Neuron (in vitro differentiated cells): Measurements from ENCODE around the gene SRPK2.
"Not testable (repeated sequence)": the region's sequence is repeated elsewhere in the genome, so short reads cannot be mapped to it uniquely, and the experiment has no call there.

Experiments
- H2AFZ ChIP-seq: one replicate; pipeline ENCODE4 v1.6.1; 2013; ENCODE audit warnings: low read depth, mild to moderate bottlenecking, inconsistent platforms, low read length, moderate library complexity
- H3K27me3 ChIP-seq: one replicate; pipeline ENCODE4 v1.6.1; 2013; ENCODE audit warnings: low read length; ENCODE audit not compliant: insufficient read depth
- H3K36me3 ChIP-seq: one replicate; pipeline ENCODE4 v1.6.1; 2013; ENCODE audit warnings: low read length; ENCODE audit not compliant: insufficient read depth
- H3K4me1 ChIP-seq: one replicate; pipeline ENCODE4 v1.6.1; 2013; ENCODE audit warnings: low read length; ENCODE audit not compliant: insufficient read depth
- H3K4me3 ChIP-seq: 2 replicates; pipeline ENCODE4 v1.5.1; 2013; ENCODE audit warnings: mild to moderate bottlenecking, low read length, moderate library complexity
- H3K9me3 ChIP-seq: one replicate; pipeline ENCODE4 v1.6.1; 2013; ENCODE audit warnings: low read length

The SRPK2 gene

DNA sequence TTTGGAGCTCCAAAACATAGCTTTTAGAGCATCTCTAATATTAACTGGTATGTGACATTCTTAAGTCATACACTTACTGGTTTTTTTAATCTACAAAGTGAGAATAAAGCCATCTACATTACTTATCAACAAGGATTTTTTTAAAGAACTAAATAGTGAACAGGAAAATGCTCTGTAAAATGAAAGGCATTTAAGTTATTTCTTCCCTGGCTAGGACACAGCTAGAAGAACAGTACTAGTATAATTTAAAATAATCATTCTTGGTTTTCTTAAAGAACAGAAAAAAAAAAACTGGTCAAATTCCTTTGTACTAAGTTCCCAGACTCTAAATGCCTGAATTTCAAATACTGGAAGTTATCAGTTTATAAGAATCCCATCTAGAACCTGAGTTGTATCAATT, 139.5 kb downstream of the SRPK2 start:
- Histone ChIP-seq H3K4me1 (peaks cover 20% of the 10 kb centered on the region), H3K27me3 (no peaks in the 10 kb centered on the region), H3K9me3 (peaks cover 2% of the 10 kb centered on the region), H3K36me3 (no peaks in the 10 kb centered on the region), H3K4me3 (no peak overlapping the region), H2AFZ (no peak overlapping the region)

DNA sequence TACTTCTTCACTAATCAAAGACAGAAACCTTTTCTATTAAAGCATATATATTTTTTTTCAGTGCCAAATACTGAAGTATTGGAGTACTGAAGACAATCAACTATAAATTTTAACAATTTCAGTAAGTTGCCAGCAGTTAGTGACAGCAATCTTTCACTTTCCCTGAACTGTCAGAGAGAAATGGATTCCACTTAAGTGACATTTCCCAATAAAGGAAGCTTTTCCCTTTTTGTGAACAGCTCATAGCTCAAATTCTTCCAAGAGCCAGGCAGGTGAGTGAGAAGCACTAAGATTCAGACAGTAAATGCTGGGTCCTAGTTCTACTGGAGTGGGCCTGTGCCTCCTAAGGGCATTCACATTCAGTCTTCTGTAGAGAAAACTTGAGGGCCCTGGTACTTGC, 142.0 kb downstream of the SRPK2 start:
- H3K9me3 ChIP-seq = peaks cover 2% of the 10 kb centered on the region
- no peak overlapping the region for H3K4me3 ChIP-seq

DNA sequence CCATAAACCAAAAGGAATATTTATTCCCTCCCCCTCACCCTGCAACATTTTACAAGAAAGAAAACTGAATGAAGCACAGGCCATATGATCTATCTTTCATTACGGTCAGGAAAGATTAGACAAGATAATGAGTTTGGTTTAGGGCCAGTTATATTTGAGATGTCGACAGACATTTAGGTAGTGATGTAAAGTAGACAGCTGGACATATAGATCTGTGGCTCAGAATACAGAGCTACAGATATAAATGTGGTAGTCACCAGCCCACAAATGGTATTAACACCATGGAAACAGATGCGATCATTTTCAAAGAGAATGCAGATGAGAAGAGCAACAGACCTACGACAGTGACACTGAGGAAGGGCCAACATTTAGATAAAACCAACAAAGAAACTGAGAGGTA, 142.5 kb downstream of the SRPK2 start:
- peaks cover 2% of the 10 kb centered on the region for H3K9me3 ChIP-seq
- no peak overlapping the region for H3K4me3 ChIP-seq

More for the DNA sequence above, 142.0 kb downstream of the SRPK2 start:
- no peak overlapping the region for H2AFZ ChIP-seq
- H3K4me1 ChIP-seq = peaks cover 20% of the 10 kb centered on the region
- H3K27me3 ChIP-seq = no peaks in the 10 kb centered on the region
- H3K36me3 ChIP-seq = no peaks in the 10 kb centered on the region

DNA sequence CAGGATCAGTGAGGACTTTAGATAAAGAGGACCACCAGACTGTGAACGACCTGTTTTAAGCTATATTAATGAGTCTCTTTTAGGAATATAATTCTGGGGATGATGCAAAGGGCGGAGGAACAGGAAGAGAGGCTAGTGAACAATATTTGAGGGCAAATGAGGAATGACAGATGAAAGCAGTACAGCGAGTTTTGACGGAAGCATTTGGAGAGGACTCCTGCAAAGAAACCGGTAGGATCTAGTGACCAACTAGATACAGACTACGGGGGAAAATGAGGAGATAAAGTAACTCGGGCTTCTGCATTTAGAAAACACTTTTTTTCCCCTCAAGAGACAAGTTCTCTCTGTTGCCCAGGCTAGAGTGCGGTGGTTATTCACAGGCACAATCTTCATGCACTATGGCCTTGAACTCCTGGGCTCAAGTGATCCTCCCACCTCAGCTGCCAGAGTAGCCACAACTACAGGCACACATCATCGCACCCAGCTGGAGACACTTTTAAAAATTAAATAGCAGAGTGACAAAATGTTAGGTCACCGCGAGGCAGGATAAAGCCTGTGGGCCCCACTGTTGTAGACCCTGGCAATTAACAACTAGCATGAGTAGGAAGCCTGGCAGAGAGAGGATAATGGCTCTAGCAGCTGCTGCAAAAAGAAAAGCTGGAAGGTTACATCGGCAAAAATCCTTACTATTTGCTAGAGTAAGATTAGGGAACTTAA, 143.2 kb downstream of the SRPK2 start:
- Histone ChIP-seq H3K9me3 (peaks cover 2% of the 10 kb centered on the region), H3K4me1 (peaks cover 20% of the 10 kb centered on the region), H3K36me3 (no peaks in the 10 kb centered on the region), H2AFZ (no peak overlapping the region), H3K4me3 (no peak overlapping the region), H3K27me3 (no peaks in the 10 kb centered on the region)

More for the DNA sequence above, 142.5 kb downstream of the SRPK2 start:
- Histone ChIP-seq H3K36me3 (no peaks in the 10 kb centered on the region), H2AFZ (no peak overlapping the region), H3K4me1 (peaks cover 20% of the 10 kb centered on the region), H3K27me3 (no peaks in the 10 kb centered on the region)

DNA sequence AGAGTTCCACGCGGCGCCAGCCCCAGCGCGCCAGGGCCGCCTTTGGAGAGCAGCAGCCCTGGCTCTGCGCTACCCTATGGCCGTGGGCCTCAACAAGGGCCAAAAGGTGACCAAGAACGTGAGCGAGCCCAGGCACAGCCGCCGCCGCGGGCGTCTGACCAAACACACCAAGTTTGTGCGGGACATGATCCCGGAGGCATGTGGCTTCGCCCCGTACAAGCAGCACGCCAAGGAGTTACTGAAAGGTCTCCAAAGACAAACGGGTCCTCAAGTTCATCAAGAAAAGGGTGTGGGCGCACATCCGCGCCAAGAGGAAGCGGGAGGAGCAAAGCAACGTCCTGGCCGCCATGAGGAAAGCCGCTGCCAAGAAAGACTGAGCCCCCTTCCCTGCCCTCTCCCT, 144.1 kb downstream of the SRPK2 start:
- Histone ChIP-seq H3K27me3 (no peaks in the 10 kb centered on the region), H3K4me1 (peaks cover 20% of the 10 kb centered on the region), H2AFZ (no peak overlapping the region), H3K9me3 (peaks cover 2% of the 10 kb centered on the region), H3K36me3 (no peaks in the 10 kb centered on the region), H3K4me3 (no peak overlapping the region)

DNA sequence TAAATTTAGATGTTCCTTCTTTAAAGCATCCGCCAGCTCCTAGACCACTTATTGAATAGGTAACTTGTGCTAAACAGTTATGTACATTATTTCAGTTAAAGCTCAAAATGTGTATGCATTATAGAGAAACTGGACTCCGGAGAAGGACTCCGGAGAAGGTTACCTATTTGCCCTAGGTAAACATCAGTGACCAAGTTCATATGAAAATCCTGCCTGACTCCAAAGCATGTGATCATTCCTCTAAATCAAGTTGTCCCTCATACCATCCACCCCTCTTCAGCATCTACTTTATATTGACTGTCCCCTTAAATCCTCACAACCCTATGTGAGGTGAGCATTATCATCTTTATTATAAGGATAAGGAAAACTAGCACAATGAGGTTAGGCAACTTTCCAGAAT, 147.5 kb downstream of the SRPK2 start:
- no peaks in the 10 kb centered on the region for H3K27me3 ChIP-seq
- no peaks in the 10 kb centered on the region for H3K36me3 ChIP-seq
- H3K4me3 ChIP-seq = no peak overlapping the region
- no peak overlapping the region for H2AFZ ChIP-seq
- H3K4me1 ChIP-seq = peaks cover 13% of the 10 kb centered on the region
- peaks cover 2% of the 10 kb centered on the region for H3K9me3 ChIP-seq

DNA sequence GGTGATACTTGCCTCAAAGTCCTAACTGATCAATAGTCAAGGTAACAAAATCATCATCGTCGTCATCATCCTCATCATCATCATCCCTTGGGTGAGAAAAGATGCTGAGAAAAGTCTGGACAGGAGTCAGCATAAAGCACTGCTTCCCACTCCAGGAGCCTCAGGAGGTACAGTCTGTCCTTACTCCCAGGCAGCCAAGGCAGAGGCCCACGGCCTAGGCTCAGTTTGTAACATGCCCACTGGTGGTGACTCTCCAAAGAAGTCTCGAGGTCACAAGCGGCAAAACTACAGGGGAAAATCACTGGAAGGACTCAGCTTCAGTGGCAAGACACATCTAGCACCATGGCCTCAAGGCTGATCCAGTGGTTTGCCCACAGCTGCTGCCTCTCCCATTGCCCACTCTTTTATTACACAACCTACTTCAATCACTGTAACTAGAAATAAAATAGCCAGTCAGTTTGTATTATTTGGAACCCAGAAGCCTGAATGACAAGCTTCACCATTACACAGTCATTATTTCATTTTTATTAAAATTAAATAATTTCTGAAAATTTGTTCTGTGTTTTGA, 150.4 kb downstream of the SRPK2 start:
- Histone ChIP-seq H3K4me3 (no peak overlapping the region), H3K9me3 (peaks cover 2% of the 10 kb centered on the region), H3K4me1 (no peaks in the 10 kb centered on the region), H3K36me3 (no peaks in the 10 kb centered on the region), H3K27me3 (no peaks in the 10 kb centered on the region), H2AFZ (no peak overlapping the region)

DNA sequence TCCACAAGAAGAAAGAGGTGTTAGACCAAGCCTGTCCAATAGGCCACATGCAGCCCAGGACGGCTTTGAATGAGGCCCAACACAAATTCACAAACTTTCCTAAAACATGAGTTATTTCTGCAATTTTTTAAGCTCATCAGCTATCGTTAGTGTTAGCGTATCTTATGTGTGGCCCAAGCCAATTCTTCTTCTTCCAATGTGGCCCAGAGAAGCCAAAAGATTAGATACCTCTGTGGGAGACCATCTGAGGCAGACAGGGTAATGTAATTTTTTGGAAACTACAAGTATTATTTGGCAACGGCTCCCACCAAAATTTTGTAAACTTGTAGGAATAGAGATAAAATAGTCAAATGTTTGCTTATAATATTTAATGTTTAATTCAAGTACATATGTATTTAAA, 153.8 kb downstream of the SRPK2 start:
- Histone ChIP-seq H2AFZ (no peak overlapping the region), H3K4me1 (no peaks in the 10 kb centered on the region), H3K9me3 (peaks cover 2% of the 10 kb centered on the region), H3K27me3 (no peaks in the 10 kb centered on the region), H3K4me3 (no peak overlapping the region), H3K36me3 (no peaks in the 10 kb centered on the region)

DNA sequence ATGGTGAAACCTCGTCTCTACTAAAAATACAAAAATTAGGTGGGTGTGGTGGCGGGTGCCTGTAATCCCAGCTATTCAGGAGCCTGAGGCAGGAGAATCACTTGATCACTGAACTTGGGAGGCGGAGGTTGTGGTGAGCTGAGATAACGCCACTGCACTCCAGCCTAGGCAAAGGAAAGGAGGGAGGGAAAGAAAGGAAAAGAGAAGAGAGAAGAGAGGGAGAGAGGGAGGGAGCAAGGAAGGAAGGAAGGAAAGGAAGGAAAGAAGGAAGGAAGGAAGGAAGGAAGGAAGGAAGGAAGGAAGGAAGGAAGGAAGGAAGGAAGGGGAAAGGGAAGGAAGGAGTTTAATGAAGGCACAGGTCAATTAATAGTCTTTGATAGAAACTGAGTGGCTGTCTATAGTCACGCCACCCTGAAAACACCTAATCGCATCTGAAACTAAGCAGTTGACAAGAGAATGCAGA, 155.9 kb downstream of the SRPK2 start:
- H3K4me1 ChIP-seq, H3K4me3 ChIP-seq, H2AFZ ChIP-seq, H3K36me3 ChIP-seq, H3K27me3 ChIP-seq, H3K9me3 ChIP-seq: not testable (repeated sequence)

DNA sequence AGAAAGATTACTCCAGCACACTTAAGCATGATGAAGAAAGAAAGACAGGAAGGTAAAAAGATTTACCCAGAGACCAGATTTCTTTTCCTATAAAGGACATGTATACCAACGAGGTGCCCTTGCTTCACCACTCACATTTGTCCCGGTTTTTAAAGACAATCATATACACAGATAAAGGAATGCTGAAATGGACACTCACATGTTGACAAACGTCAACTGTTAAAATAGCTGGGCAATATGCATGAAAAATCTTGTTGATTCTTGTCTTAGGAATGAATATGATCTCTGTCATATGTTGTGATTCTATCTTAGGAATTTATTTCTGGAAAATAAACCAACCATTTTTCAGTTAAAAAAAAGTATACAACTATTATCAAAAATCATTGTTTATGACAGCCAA, 158.2 kb downstream of the SRPK2 start:
- Histone ChIP-seq H3K4me1 (no peaks in the 10 kb centered on the region), H2AFZ (no peak overlapping the region), H3K9me3 (peaks cover 4% of the 10 kb centered on the region), H3K4me3 (no peak overlapping the region), H3K36me3 (no peaks in the 10 kb centered on the region), H3K27me3 (no peaks in the 10 kb centered on the region)

DNA sequence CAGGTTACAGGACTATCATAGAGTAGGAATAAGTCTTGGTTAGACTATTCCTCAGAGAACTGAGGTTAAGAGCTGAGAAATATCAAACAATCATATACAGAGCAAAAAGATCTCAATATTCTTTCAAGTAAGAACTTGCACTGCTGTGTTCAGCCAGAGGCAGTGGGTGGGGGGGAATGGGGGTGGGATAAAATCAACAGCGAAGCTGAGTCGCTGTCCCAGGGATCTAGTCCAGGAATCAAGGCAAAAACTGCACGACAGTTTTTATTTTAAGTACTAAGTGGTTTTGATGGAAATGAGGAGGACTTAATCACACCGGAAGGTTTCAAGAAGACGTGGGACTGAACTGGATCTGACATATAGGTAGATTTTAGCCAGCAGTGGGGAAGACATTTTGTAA, 159.1 kb downstream of the SRPK2 start:
- no peak overlapping the region for H2AFZ ChIP-seq
- H3K36me3 ChIP-seq = no peaks in the 10 kb centered on the region
- peaks cover 4% of the 10 kb centered on the region for H3K9me3 ChIP-seq
- H3K27me3 ChIP-seq = no peaks in the 10 kb centered on the region
- H3K4me1 ChIP-seq = no peaks in the 10 kb centered on the region
- no peak overlapping the region for H3K4me3 ChIP-seq

DNA sequence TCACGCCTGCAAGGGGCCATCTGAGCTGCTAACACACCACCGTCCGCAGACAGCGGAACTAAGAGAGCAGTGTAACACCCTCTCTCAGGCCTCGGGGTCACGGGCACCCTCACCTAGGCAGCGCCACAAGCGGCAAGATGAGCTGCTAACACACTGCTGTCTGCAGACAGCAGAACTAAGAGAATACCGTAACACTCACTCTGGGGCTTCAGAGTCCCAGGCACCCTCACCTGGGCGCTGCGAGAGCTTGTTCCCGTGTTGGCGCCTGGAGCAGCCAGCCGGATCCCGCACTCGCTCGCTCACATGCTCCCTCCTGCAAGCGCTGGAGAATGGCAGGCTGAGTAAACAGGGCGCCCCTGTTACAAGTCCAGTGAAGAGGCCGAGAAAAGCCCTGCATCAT, 160.2 kb downstream of the SRPK2 start:
- Histone ChIP-seq H3K4me1 (no peaks in the 10 kb centered on the region), H3K36me3 (no peaks in the 10 kb centered on the region), H3K9me3 (peaks cover 4% of the 10 kb centered on the region), H3K4me3 (no peak overlapping the region), H2AFZ (no peak overlapping the region), H3K27me3 (no peaks in the 10 kb centered on the region)

DNA sequence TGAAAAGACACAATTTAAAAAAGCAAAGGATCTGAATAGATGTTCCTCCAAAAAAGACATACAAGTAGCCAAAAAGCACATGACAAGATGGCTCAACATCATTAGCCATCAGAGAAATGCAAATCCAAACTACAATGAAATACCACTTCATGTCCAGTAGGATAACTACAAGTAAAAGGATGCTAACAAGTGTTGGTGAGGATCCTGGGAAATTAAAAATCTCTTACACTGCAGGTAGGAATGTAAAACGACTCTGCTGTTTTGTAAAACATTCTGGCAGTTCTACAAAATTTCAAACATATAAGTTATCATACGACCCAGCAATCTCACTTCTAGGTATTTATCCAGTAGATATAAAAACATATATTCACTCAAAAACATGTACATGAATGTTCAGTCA, 161.3 kb downstream of the SRPK2 start:
- Histone ChIP-seq H3K27me3 (no peaks in the 10 kb centered on the region), H3K36me3 (no peaks in the 10 kb centered on the region), H3K9me3 (peaks cover 4% of the 10 kb centered on the region), H2AFZ (no peak overlapping the region), H3K4me1 (peaks cover 2% of the 10 kb centered on the region), H3K4me3 (no peak overlapping the region)
